A673 (cell line): Measurements from ENCODE around the gene MYO1D. TPM values are rescaled to one million over a fixed set of nuclear protein-coding genes. Genes with fewer than 3 reads are reported as not detected.

Source experiments
- BruUV-seq: library from RNA; stranded (reverse); fragments of 400-500 nt; replicated peaks from 2 replicates; lab custom pipeline; 2021; lab: Mats Ljungman, UMichigan
- CTCF ChIA-PET: fragments of 300-600 bp; sonication (Branson Sonifier 250); formaldehyde crosslinking; loops from one replicate; lab custom pipeline; 2022; ENCODE audit warnings: antibody characterized with exemption; lab: Charles Lee
- POLR2A ChIA-PET: fragments of 300-600 bp; sonication (Branson Sonifier 250); formaldehyde crosslinking; loops from one replicate; lab custom pipeline; 2022; ENCODE audit warnings: antibody characterized with exemption; ENCODE audit not compliant: low non-redundant PET; lab: Charles Lee
- DNase-seq: peaks from one replicate; pipeline ENCODE4 v3.0.0-alpha.2; 2015; ENCODE audit warnings: low spot score
- H3K27ac ChIP-seq: fragments of 200-600 bp; sonication (generic); 2 replicates; pipeline ENCODE4 v1.5.1; 2016; ENCODE audit warnings: mixed run types, low read depth, mild to moderate bottlenecking, mixed read lengths, antibody characterized with exemption, low read length; ENCODE audit not compliant: poor library complexity, severe bottlenecking
- H3K27me3 ChIP-seq: fragments of 200-600 bp; sonication (generic); replicated peaks from 2 replicates; pipeline ENCODE4 v1.6.1; 2017; ENCODE audit warnings: mixed run types, low read depth, mild to moderate bottlenecking, mixed read lengths, antibody characterized with exemption, low read length; ENCODE audit not compliant: insufficient read depth, poor library complexity
- H3K36me3 ChIP-seq: fragments of 200-600 bp; sonication (generic); 2 replicates; pipeline ENCODE4 v1.6.1; 2016; ENCODE audit warnings: mixed run types, mild to moderate bottlenecking, mixed read lengths, antibody characterized with exemption, low read length; ENCODE audit not compliant: insufficient read depth, poor library complexity, severe bottlenecking
- H3K4me1 ChIP-seq: fragments of 200-600 bp; sonication (generic); 2 replicates; pipeline ENCODE4 v1.6.1; 2017; ENCODE audit warnings: mixed run types, mild to moderate bottlenecking, mixed read lengths, antibody characterized with exemption, low read length; ENCODE audit not compliant: insufficient read depth, poor library complexity, severe bottlenecking
- H3K4me3 ChIP-seq: fragments of 200-600 bp; sonication (generic); 2 replicates; pipeline ENCODE4 v1.5.1; 2016; ENCODE audit warnings: low read depth, mixed run types, mild to moderate bottlenecking, mixed read lengths, low read length; ENCODE audit not compliant: poor library complexity, severe bottlenecking
- H3K9me3 ChIP-seq: fragments of 200-600 bp; sonication (generic); 2 replicates; pipeline ENCODE4 v1.6.1; 2016; ENCODE audit warnings: mixed run types, low read depth, mild to moderate bottlenecking, mixed read lengths, antibody characterized with exemption, low read length; ENCODE audit not compliant: poor library complexity, severe bottlenecking
- CTCF ChIP-seq: fragments of 300-800, 200-600 bp; sonication (generic); conservative IDR thresholded peaks from 2 replicates; pipeline ENCODE4 v1.5.1; 2017; ENCODE audit warnings: low read depth, mild to moderate bottlenecking, antibody characterized with exemption, low read length, moderate library complexity, mixed read lengths
- EZH2 ChIP-seq: fragments of 200-600 bp; sonication (generic); IDR thresholded peaks from 2 replicates; pipeline ENCODE4 v1.6.1; 2017; ENCODE audit warnings: borderline replicate concordance, low read depth, mild to moderate bottlenecking, mixed read lengths, antibody characterized with exemption, low read length; ENCODE audit not compliant: poor library complexity, severe bottlenecking
- intact Hi-C: fragments of 100-400 bp; cut with micrococcal nuclease; formaldehyde crosslinking; loops from one replicate; pipeline ENCODE4 v1.10.0; 2022; ENCODE audit not compliant: unreplicated experiment
- total RNA-seq: library from RNA; stranded (reverse); gene quantifications from 2 replicates; pipeline ENCODE4 v1.2.3, GENCODE V29; 2021

Gene MYO1D
- total RNA-seq, 1 experiment from 2014 or later = 10.4 TPM

- Histone ChIP-seq H3K4me3 (no peak overlapping the region), H3K27ac (no peak overlapping the region), H3K36me3 (no peaks in the 10 kb centered on the region), H3K27me3 (no peaks in the 10 kb centered on the region), H3K9me3 (no peaks in the 10 kb centered on the region), H3K4me1 (no peaks in the 10 kb centered on the region)
- TF ChIP-seq CTCF = no peak
- TF ChIP-seq EZH2 = no peak
- ChIA-PET POLR2A (no interaction called here), CTCF (no interaction called here)
- intact Hi-C loops = no loop called here
- BruUV-seq = no TSS peak
- no peak for DNase-seq
These were observed 24.1 kb downstream of the MYO1D start for GRCh38 chr17:32852811-32853210.

GRCh38 chr17:32849879-32850278 lies 27.0 kb downstream of the MYO1D start:
- Histone ChIP-seq H3K4me3 (no peak overlapping the region), H3K36me3 (no peaks in the 10 kb centered on the region), H3K27me3 (no peaks in the 10 kb centered on the region), H3K4me1 (no peaks in the 10 kb centered on the region), H3K27ac (no peak overlapping the region), H3K9me3 (no peaks in the 10 kb centered on the region)
- ChIA-PET CTCF (no interaction called here), POLR2A (no interaction called here)
- no peak for DNase-seq
- TF ChIP-seq EZH2 (no peak), CTCF (no peak)
- intact Hi-C loops = no loop called here
- no TSS peak for BruUV-seq

GRCh38 chr17:32847977-32848376 lies 28.9 kb downstream of the MYO1D start:
- H3K36me3 ChIP-seq = no peaks in the 10 kb centered on the region
- ChIA-PET POLR2A (no interaction called here), CTCF (no interaction called here)
- no peak overlapping the region for H3K27ac ChIP-seq
- BruUV-seq = no TSS peak
- no peak for TF ChIP-seq CTCF
- TF ChIP-seq EZH2 = no peak
- H3K27me3 ChIP-seq = no peaks in the 10 kb centered on the region
- no peaks in the 10 kb centered on the region for H3K9me3 ChIP-seq
- H3K4me1 ChIP-seq = no peaks in the 10 kb centered on the region
- no peak for DNase-seq
- intact Hi-C loops = no loop called here
- no peak overlapping the region for H3K4me3 ChIP-seq
